Measurements from ENCODE around the gene CLK3. TPM values are rescaled to one million over a fixed set of nuclear protein-coding genes. Genes with fewer than 3 reads are reported as not detected.

The CLK3 gene
- total and polyA plus RNA-seq, 2 of the 8 experiments (the other 6 are each of a cell fraction or from before 2014, with no cell fraction given) = 43.5 to 67.3 TPM

GRCh38 chr15:74569731-74570070 lies 45.9 kb upstream of the CLK3 start (continued):
- TF ChIP-seq CHD7 (IDR thresholded peaks at IDR 0.05; ENCODE audit: insufficient replicate concordance, low read length) (no peak), JUND (IDR thresholded peaks at IDR 0.05; ENCODE audit: low read length) (no peak), CHD1 (IDR thresholded peaks at IDR 0.05; ENCODE audit: low read depth, low read length) (no peak), TEAD4 (IDR thresholded peaks at IDR 0.05; ENCODE audit: low read depth, low read length) (no peak), RFX5 (IDR thresholded peaks at IDR 0.05; ENCODE audit: borderline replicate concordance, low read depth, low read length) (no peak)

All from H1 (cell line).